OCI-LY1 (cell line): ENCODE results near the gene CELA2A.

Experiments used
- CTCF ChIP-seq: fragments of 200-600 bp; sonication (generic), shearing (Covaris generic); IDR thresholded peaks from 2 replicates; pipeline ENCODE4 v1.5.1; 2017; ENCODE audit warnings: mild to moderate bottlenecking, antibody characterized with exemption, low read length, moderate library complexity, mixed read lengths
- EZH2 ChIP-seq: fragments of 200-600 bp; sonication (generic), shearing (Covaris generic); IDR thresholded peaks from 2 replicates; pipeline ENCODE4 v1.8.0; 2017; ENCODE audit warnings: borderline replicate concordance, mixed run types, mild to moderate bottlenecking, antibody characterized with exemption, low read length, moderate library complexity, mixed read lengths

- TF ChIP-seq CTCF (no peak), EZH2 (no peak)
Observed at GRCh38 chr1:15424981-15425380, 31.6 kb upstream of the CELA2A start.
